PC-9 (cell line): ENCODE results near the gene SLCO4A1.

Experiments
- EZH2 ChIP-seq: fragments of 200-600 bp; sonication (generic); IDR thresholded peaks from 2 replicates; pipeline ENCODE4 v1.8.0; 2017; ENCODE audit warnings: antibody characterized with exemption, low read depth
- TF ChIP-seq, protein P1 (sequence below): fragments of 200-600 bp; sonication (generic); conservative IDR thresholded peaks from 2 replicates; pipeline ENCODE4 v1.6.1; 2017; ENCODE audit warnings: mixed run types, antibody characterized with exemption, mild to moderate bottlenecking, moderate library complexity

DNA sequence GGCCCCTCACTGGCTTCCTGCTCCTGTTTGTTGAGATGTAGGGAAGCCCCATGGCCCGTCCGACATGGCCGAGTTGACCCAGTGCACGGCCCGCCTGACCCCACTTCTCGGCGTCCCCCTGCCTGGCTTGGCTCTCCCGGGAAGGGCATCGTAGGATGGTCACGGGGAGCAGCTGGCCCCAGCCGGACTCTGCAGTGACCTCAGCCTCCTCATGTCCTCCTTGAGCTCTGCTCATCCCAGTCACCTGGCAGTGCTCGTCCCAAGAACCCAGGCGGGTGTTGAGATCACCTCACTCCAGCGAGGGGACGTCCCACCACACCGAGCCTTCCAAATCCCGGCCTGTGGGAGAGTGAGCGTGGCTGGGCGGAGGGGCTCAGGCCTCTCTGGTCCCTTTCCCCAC, 15.7 kb downstream of the SLCO4A1 start:
- TF ChIP-seq, protein P1, sequence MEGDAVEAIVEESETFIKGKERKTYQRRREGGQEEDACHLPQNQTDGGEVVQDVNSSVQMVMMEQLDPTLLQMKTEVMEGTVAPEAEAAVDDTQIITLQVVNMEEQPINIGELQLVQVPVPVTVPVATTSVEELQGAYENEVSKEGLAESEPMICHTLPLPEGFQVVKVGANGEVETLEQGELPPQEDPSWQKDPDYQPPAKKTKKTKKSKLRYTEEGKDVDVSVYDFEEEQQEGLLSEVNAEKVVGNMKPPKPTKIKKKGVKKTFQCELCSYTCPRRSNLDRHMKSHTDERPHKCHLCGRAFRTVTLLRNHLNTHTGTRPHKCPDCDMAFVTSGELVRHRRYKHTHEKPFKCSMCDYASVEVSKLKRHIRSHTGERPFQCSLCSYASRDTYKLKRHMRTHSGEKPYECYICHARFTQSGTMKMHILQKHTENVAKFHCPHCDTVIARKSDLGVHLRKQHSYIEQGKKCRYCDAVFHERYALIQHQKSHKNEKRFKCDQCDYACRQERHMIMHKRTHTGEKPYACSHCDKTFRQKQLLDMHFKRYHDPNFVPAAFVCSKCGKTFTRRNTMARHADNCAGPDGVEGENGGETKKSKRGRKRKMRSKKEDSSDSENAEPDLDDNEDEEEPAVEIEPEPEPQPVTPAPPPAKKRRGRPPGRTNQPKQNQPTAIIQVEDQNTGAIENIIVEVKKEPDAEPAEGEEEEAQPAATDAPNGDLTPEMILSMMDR, result no peak
- TF ChIP-seq EZH2, result no peak
